HG02588 (cell line): ENCODE results near the gene NWD2.
"Not testable (repeated sequence)": the region's sequence is repeated elsewhere in the genome, so short reads cannot be mapped to it uniquely, and the experiment has no call there.

Experiments used
- ATAC-seq: cut with Tn5 transposase; IDR thresholded peaks from one replicate; pipeline ENCODE4 v1.9.1; 2021; ENCODE audit warnings: mild to moderate bottlenecking, moderate library complexity; ENCODE audit not compliant: unreplicated experiment

The NWD2 gene

DNA sequence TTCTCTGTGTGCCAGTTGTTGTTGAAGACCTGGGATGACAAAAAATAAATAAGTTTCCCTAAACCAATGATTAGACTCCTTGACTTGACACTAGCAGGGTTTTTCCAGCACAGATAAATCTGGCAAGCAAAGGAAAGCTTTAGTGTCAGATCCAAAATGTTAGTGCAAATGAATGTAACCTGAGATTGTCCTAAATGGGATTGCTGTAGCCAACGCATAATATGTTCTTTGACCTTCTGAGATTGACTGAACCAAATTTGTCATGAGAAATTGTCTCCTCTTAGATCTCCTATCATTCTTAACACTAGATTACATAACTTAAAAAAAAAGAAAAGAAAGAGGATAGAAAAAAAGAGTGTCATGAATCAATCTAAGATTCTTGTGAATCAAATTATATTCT lies 245.2 kb downstream of the NWD2 start:
- no peak for ATAC-seq

DNA sequence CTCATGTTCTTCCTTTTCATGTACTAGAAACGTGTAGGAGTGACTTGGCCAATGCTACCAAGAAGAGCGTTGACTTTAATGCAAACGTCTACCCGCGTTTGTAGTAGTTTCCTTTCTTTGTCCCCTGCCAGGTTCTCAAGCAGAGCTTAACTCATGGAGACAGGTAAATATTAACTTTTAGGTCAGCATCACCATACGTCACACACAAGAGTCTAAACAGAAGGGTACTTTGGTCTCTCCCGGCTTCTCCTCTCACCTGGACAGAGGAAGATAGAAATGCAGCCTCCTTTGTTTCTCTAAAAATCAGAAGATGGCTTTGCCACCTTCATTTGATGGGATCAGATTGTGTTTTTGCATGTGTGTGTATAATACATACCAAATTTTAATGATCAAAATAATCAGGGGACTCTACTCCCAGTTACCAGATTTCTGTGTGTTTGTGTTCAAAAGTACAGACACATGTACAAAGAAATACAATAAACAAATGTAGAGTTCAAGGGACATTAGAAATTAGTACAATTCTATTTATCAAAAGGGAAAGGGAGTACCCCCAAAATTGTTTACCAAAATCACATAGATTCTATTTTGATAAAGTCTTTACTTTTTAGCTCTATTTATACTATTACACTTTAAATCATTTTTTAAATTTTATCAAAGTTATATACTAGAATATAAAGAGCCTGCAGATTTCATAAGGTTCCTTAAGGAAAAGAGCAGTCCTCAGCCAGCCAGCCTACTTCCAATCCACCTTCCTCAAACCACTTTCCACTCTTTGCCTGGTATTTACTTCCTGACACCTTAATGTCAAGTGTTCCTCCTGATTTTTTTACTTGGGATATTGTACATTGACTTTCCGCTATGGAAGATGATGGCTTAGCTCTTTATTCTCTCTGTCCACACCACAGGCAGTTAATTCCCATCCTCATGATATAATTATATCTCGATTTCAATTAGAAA lies 246.1 kb downstream of the NWD2 start:
- no peak for ATAC-seq

DNA sequence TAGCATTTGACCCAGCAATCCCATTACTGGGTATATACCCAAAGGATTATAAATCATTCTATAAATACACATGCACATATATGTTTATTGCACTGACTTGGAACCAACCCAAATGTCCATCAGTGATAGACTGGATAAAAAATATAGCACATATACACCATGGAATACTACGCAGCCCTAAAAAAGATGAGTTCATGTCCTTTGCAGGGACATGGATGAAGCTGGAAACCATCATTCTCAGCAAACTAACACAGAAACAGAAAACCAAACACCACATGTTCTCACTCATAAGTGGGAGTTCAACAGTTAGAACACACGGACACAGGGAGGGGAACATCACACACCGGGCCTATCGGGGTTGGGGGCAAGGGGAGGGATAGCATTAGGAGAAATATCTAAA lies 250.8 kb downstream of the NWD2 start:
- ATAC-seq: not testable (repeated sequence)
